Fibroblast of mammary gland (primary cell): ENCODE results near the gene RCN2.

ENCODE experiments used
- DNase-seq: peaks from one replicate; pipeline ENCODE4 v3.0.0-alpha.2; 2010; ENCODE audit warnings: low read depth
- H3K4me3 ChIP-seq: 2 replicates; pipeline ENCODE4 v1.5.1; 2011; ENCODE audit warnings: low read depth, mild to moderate bottlenecking, low read length, moderate library complexity; ENCODE audit not compliant: control insufficient read depth
- CTCF ChIP-seq: conservative IDR thresholded peaks from 2 replicates; pipeline ENCODE4 v1.5.1; 2011; ENCODE audit warnings: low read depth, low read length, inconsistent platforms; ENCODE audit not compliant: control insufficient read depth, insufficient read depth

Gene RCN2

GRCh38 chr15:76901965-76902364 is 29.6 kb upstream of the RCN2 start:
- no peak for TF ChIP-seq CTCF
- no peak overlapping the region for H3K4me3 ChIP-seq
- no peak for DNase-seq

DNA sequence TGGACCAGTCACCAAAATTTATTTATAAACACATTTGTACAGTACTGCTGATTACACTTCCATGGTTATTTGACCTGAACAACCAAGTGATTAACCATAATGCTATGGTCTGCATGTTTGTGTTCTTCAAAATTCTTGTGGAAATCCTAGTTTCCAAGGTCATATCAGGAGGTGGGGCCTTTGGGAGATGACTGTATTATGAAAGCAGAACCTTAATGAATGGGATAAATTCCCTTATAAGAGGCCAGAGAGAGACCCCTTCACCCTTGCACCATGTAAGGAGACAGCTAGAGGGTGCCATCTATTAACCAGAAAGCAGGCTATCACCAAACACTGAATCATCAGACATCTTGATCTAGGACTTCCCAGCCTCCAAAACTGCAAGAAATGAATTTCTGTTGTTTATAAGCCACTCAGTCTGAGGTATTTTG is 28.3 kb upstream of the RCN2 start:
- DNase-seq = peak; percentile 51
- H3K4me3 ChIP-seq = no peak overlapping the region
- TF ChIP-seq CTCF = peak; percentile 41

GRCh38 chr15:76904461-76905012 is 27.0 kb upstream of the RCN2 start:
- peak; percentile 27 for DNase-seq
- no peak for TF ChIP-seq CTCF
- H3K4me3 ChIP-seq = peak overlapping the region; percentile 81

GRCh38 chr15:76905013-76905839 is 26.3 kb upstream of the RCN2 start, which contains the start of gene SCAPER:
Gene SCAPER, minus strand, starts transcription at chr15:76905340. Its CDS starts 21,523 bp downstream, at chr15:76883817.
- peak; percentile 80 for DNase-seq
- H3K4me3 ChIP-seq = peak within 1 kb of the TSS; percentile 81
- no peak for TF ChIP-seq CTCF

DNA sequence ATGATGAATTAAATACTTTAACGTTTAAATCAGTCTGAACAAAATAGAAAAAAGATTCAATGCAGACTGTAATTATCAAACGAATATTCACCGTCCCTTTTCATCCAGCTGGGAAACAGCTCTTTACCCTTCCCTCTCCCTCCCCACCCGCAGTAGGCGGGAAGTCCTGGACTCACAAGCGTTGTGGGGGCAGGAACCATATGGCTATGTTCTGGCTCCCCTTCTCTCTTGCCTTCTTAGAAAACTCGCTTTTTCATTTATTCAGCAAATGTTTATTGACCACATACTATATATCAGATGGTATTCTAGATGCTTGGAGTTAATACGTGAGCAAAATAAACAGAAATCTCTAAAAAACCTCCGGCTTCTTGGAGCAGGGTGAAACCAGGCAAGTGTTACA is 25.7 kb upstream of the RCN2 start:
- TF ChIP-seq CTCF = no peak
- no peak overlapping the region for H3K4me3 ChIP-seq
- DNase-seq = peak; percentile 7

DNA sequence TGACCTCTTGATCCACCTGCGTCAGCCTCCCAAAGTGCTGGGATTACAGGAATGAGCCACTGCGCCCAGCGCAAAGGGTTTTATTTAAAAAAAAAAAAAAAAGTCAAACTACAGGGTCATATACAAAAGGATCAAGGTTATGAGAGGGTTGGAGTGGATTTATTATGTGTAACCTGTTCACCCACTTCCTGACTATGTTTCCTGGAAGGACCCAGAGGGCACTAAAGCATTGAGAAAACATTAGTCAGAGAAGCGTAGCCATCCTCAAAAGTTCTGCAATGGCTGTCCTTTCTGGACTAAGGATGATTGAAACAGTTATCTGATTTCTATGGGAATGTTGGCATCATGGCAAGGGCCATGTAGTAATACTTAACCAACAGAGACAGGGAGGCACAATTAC is 19.1 kb upstream of the RCN2 start:
- DNase-seq = no peak
- H3K4me3 ChIP-seq = no peak overlapping the region
- TF ChIP-seq CTCF = no peak
